Calu3 (cell line): ENCODE data around the gene ARHGDIA. TPM values are rescaled to one million over a fixed set of nuclear protein-coding genes. Genes with fewer than 3 reads are reported as not detected.

Source experiments
- BruUV-seq: library from RNA; stranded (reverse); fragments of 400-500 nt; replicated peaks from 2 replicates; lab custom pipeline; 2021; lab: Mats Ljungman, UMichigan
- CTCF ChIA-PET: fragments of 300-600 bp; sonication (Branson Sonifier 250); formaldehyde crosslinking; loops from one replicate; lab custom pipeline; 2022; ENCODE audit warnings: antibody characterized with exemption; lab: Charles Lee
- DNase-seq: peaks from one replicate; pipeline ENCODE4 v3.0.0; 2022
- H3K27ac Mint-ChIP-seq: one replicate; pipeline ENCODE4 v1.8.0; 2022; ENCODE audit warnings: mixed read lengths; ENCODE audit not compliant: unreplicated experiment
- H3K27me3 Mint-ChIP-seq: one replicate; pipeline ENCODE4 v1.8.0; 2022; ENCODE audit warnings: mixed read lengths; ENCODE audit not compliant: unreplicated experiment
- H3K36me3 Mint-ChIP-seq: one replicate; pipeline ENCODE4 v1.8.0; 2022; ENCODE audit warnings: mild to moderate bottlenecking, moderate library complexity, mixed read lengths; ENCODE audit not compliant: insufficient read depth, unreplicated experiment
- H3K4me1 Mint-ChIP-seq: one replicate; pipeline ENCODE4 v1.8.0; 2022; ENCODE audit warnings: mild to moderate bottlenecking, low read depth, mixed read lengths; ENCODE audit not compliant: unreplicated experiment
- H3K4me3 Mint-ChIP-seq: one replicate; pipeline ENCODE4 v1.8.0; 2022; ENCODE audit warnings: mild to moderate bottlenecking, low read depth, moderate library complexity, mixed read lengths; ENCODE audit not compliant: unreplicated experiment
- H3K9me3 Mint-ChIP-seq: one replicate; pipeline ENCODE4 v1.8.0; 2022; ENCODE audit warnings: low read depth, mixed read lengths; ENCODE audit not compliant: unreplicated experiment
- intact Hi-C: fragments of 100-400 bp; cut with micrococcal nuclease; formaldehyde crosslinking; loops from one replicate; pipeline ENCODE4 v1.10.0; 2022; ENCODE audit not compliant: unreplicated experiment
- total RNA-seq: library from RNA; stranded (reverse); gene quantifications from 2 replicates; pipeline ENCODE4 v1.2.3, GENCODE V29; 2022
- TF ChIP-seq, protein P1 (sequence below): fragments of 200-600 bp; IDR thresholded peaks from one replicate; pipeline ENCODE4 v1.8.0; 2022; ENCODE audit warnings: antibody characterized with exemption; ENCODE audit not compliant: unreplicated experiment

ARHGDIA gene
- total RNA-seq, 1 experiment from 2014 or later = 273 TPM

DNA sequence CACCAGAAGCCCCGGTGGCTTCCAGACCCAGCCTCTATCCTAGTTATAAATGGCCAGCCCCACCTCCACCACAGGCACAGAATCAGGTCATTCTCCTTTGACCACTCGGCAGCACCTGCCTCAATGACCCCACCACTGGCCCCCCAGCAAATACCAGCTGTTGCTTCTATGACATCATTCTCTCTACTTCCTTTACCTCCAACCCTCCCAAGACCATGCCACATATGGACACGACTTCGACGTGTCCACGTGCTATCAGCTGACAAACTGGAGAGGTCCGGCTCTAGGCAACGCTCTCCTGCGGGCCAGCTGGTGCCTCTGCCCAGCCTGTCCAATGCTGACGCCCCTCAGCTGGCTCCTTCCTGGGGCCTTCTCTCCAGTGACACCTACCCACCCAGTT lies 14.3 kb upstream of the ARHGDIA start:
- no peaks in the 10 kb centered on the region for H3K4me1 Mint-ChIP-seq
- peaks cover 75% of the 10 kb centered on the region for H3K36me3 Mint-ChIP-seq
- CTCF ChIA-PET = no interaction called here
- no peaks in the 10 kb centered on the region for H3K9me3 Mint-ChIP-seq
- intact Hi-C loops = no loop called here
- H3K27ac Mint-ChIP-seq = no peak overlapping the region
- no peak overlapping the region for H3K4me3 Mint-ChIP-seq
- no peak for DNase-seq
- no peaks in the 10 kb centered on the region for H3K27me3 Mint-ChIP-seq
- no TSS peak for BruUV-seq
- TF ChIP-seq, protein P1, sequence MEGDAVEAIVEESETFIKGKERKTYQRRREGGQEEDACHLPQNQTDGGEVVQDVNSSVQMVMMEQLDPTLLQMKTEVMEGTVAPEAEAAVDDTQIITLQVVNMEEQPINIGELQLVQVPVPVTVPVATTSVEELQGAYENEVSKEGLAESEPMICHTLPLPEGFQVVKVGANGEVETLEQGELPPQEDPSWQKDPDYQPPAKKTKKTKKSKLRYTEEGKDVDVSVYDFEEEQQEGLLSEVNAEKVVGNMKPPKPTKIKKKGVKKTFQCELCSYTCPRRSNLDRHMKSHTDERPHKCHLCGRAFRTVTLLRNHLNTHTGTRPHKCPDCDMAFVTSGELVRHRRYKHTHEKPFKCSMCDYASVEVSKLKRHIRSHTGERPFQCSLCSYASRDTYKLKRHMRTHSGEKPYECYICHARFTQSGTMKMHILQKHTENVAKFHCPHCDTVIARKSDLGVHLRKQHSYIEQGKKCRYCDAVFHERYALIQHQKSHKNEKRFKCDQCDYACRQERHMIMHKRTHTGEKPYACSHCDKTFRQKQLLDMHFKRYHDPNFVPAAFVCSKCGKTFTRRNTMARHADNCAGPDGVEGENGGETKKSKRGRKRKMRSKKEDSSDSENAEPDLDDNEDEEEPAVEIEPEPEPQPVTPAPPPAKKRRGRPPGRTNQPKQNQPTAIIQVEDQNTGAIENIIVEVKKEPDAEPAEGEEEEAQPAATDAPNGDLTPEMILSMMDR = no peak

DNA sequence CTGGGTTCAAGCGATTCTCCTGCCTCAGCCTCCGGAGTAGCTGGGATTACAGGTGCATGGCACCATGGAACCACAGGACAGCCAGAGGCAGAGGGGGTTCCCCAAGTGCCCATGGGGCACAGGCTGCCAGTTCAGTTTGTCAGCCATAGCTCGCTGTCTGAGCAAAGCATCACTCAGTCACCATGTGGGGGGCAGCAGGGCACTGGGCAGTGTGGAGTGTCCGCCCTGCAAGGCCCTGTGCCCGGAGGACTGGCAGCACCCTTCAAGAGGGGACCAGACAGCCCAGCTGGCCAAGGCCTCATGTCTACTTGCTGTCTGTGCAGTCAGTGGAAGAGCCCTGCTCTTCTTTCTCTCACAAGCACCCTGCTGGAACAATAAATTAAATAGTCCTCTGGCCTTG lies 13.8 kb upstream of the ARHGDIA start:
- Mint-ChIP-seq H3K4me1 (no peaks in the 10 kb centered on the region), H3K27me3 (no peaks in the 10 kb centered on the region), H3K4me3 (no peak overlapping the region), H3K36me3 (peaks cover 75% of the 10 kb centered on the region), H3K27ac (no peak overlapping the region), H3K9me3 (no peaks in the 10 kb centered on the region)
- TF ChIP-seq, protein P1 = no peak
- CTCF ChIA-PET = no interaction called here
- intact Hi-C loops = no loop called here
- BruUV-seq = no TSS peak
- no peak for DNase-seq

DNA sequence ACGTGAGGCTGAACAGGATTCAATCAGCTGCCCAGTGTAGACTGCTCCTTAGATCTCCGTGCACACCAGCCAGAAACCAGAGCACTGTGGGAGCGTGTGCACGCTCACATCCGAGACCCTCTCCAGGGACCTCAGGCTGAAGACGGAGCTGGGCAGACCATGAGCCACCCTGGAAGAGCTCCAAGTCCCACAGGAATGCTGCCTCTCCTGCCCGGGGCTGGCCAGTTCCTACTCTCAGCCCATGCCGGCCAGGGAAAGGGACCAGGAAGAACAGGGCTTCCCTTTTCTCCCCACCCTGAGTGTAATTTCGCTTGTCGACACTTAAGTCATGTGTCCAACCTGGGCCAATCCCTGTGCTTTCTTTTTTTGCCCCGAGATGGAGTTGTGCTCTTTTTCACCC lies 13.4 kb upstream of the ARHGDIA start:
- no peaks in the 10 kb centered on the region for H3K9me3 Mint-ChIP-seq
- H3K4me1 Mint-ChIP-seq = no peaks in the 10 kb centered on the region
- DNase-seq = no peak
- H3K27ac Mint-ChIP-seq = no peak overlapping the region
- intact Hi-C loops = no loop called here
- H3K4me3 Mint-ChIP-seq = no peak overlapping the region
- H3K36me3 Mint-ChIP-seq = peaks cover 71% of the 10 kb centered on the region
- H3K27me3 Mint-ChIP-seq = no peaks in the 10 kb centered on the region
- TF ChIP-seq, protein P1 = no peak
- BruUV-seq = no TSS peak
- CTCF ChIA-PET = no interaction called here

DNA sequence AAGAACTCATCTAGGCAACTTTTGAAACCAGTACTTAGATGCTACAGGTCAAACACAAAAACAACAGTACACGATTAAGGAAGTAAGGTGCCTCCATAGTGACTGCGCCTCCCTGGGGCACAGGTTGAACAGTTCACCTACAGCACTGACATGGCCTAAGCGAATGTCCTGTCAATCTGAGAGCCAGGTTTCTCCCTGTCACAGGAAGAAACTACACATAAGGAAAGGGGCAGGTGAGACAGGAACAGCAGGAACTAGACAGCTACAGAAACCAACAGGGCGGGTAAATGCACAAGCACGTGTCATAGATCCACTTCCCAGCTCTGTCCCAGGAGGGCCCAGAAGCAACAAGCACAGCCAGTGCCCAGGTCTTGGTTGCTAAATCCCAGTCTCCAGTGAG lies 8.0 kb upstream of the ARHGDIA start:
- Mint-ChIP-seq H3K27ac (peak overlapping the region; percentile 20), H3K9me3 (no peaks in the 10 kb centered on the region), H3K4me1 (no peaks in the 10 kb centered on the region), H3K36me3 (peaks cover 49% of the 10 kb centered on the region), H3K27me3 (no peaks in the 10 kb centered on the region), H3K4me3 (no peak overlapping the region)
- BruUV-seq = no TSS peak
- intact Hi-C loops = no loop called here
- TF ChIP-seq, protein P1 = no peak
- no peak for DNase-seq
- CTCF ChIA-PET = no interaction called here
